ENCODE data around the gene AFF3.
A peak's percentile ranks its signal among the peaks of the same experiment; 100 is the strongest.

AFF3 gene

GRCh38 chr2:100053087-100053885 is 89.1 kb downstream of the AFF3 start:
- Histone ChIP-seq H3K14ac (ENCODE audit: low read length in 2 of 2) (no peak overlapping the region), H3K18ac (ENCODE audit: low read depth in 1 of 2, low read length in 2 of 2) (peak overlapping the region in 1 of 2 experiments; percentile 41), H3K9me3 (ENCODE audit: control insufficient read depth, low read length) (no peaks in the 10 kb centered on the region), H3K27ac (ENCODE audit: low read length, poor library complexity, severe bottlenecking) (no peak overlapping the region), H3K27me3 (ENCODE audit: control insufficient read depth in 1 of 2, insufficient read depth in 1 of 2, low read length in 2 of 2) (no peaks in the 10 kb centered on the region), H2BK5ac (ENCODE audit: low read depth, low read length, poor library complexity, severe bottlenecking) (no peak overlapping the region), H3K4me1 (ENCODE audit: control insufficient read depth, insufficient read depth, low read depth, low read length) (peaks cover 3% of the 10 kb centered on the region), H2AK5ac (ENCODE audit: low read length, severe bottlenecking) (peak overlapping the region; percentile 57), H2AFZ (ENCODE audit: low read depth, low read length) (no peak overlapping the region), H3K36me3 (ENCODE audit: control insufficient read depth in 1 of 2, insufficient read depth in 2 of 2, low read depth in 1 of 2, low read length in 2 of 2) (peaks cover 0 to 11% of the 10 kb centered on the region in 2 experiments), H2BK12ac (ENCODE audit: low read length in 2 of 2) (peak overlapping the region; percentile 45 to 59), H3K23ac (ENCODE audit: low read length in 2 of 2) (no peak overlapping the region), H4K8ac (ENCODE audit: low read length) (no peak overlapping the region), H2BK120ac (ENCODE audit: low read depth, low read length) (no peak overlapping the region), H2BK15ac (ENCODE audit: low read depth, poor library complexity, severe bottlenecking) (no peak overlapping the region), H3K9ac (ENCODE audit: low read length) (no peak overlapping the region), H3K79me1 (replicated peaks; ENCODE audit: low read length, poor library complexity, severe bottlenecking) (peaks cover 26% of the 10 kb centered on the region), H3K4me3 (ENCODE audit: insufficient read depth in 1 of 2, low read depth in 1 of 2, low read length in 2 of 2) (no peak overlapping the region), H3K4me2 (ENCODE audit: low read length, poor library complexity, severe bottlenecking) (no peak overlapping the region), H4K91ac (ENCODE audit: low read length) (no peak overlapping the region), H3K4ac (ENCODE audit: low read depth in 1 of 2, low read length in 2 of 2) (peak overlapping the region in 1 of 2 experiments; percentile 92)
- peak; percentile 71 for DNase-seq
- WGBS, result 51% methylated on average over 4 of the region's 5 CpGs

DNA sequence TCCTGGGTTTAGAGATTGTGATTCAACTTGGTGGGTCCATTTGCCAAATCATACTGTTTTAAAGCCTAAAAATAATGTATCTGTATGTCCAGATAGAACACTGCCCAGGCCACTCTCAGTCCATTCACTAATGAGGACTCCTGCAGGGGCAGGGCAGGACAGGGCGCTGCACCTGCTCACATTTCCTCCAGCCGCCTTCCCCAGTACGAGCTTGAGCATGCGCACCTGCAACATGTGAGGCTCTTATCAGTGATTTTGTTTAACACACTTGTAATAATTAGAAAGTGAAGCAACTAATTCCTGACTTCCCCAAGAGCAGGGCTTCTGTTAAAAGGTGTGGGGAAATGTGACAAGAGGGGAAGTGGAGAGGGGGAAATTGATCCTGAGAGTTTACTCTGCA is 89.7 kb downstream of the AFF3 start:
- Histone ChIP-seq H3K4me3 (ENCODE audit: insufficient read depth in 1 of 2, low read depth in 1 of 2, low read length in 2 of 2) (no peak overlapping the region), H3K9ac (ENCODE audit: low read length) (no peak overlapping the region), H3K79me1 (replicated peaks; ENCODE audit: low read length, poor library complexity, severe bottlenecking) (peaks cover 26% of the 10 kb centered on the region), H3K27ac (ENCODE audit: low read length, poor library complexity, severe bottlenecking) (no peak overlapping the region), H3K36me3 (ENCODE audit: control insufficient read depth in 1 of 2, insufficient read depth in 2 of 2, low read depth in 1 of 2, low read length in 2 of 2) (peaks cover 0 to 11% of the 10 kb centered on the region in 2 experiments), H3K4me1 (ENCODE audit: control insufficient read depth, insufficient read depth, low read depth, low read length) (peaks cover 3% of the 10 kb centered on the region), H3K18ac (ENCODE audit: low read depth in 1 of 2, low read length in 2 of 2) (peak overlapping the region in 1 of 2 experiments; percentile 67), H3K9me3 (ENCODE audit: control insufficient read depth, low read length) (no peaks in the 10 kb centered on the region), H3K4ac (ENCODE audit: low read depth in 1 of 2, low read length in 2 of 2) (no peak overlapping the region), H3K4me2 (ENCODE audit: low read length, poor library complexity, severe bottlenecking) (no peak overlapping the region), H3K23ac (ENCODE audit: low read length in 2 of 2) (no peak overlapping the region), H3K27me3 (ENCODE audit: control insufficient read depth in 1 of 2, insufficient read depth in 1 of 2, low read length in 2 of 2) (no peaks in the 10 kb centered on the region), H2BK5ac (ENCODE audit: low read depth, low read length, poor library complexity, severe bottlenecking) (no peak overlapping the region), H2BK12ac (ENCODE audit: low read length in 2 of 2) (peak overlapping the region in 1 of 2 experiments; percentile 23), H4K8ac (ENCODE audit: low read length) (no peak overlapping the region), H3K14ac (ENCODE audit: low read length in 2 of 2) (no peak overlapping the region), H2AFZ (ENCODE audit: low read depth, low read length) (no peak overlapping the region), H4K91ac (ENCODE audit: low read length) (no peak overlapping the region), H2BK120ac (ENCODE audit: low read depth, low read length) (no peak overlapping the region), H2BK15ac (ENCODE audit: low read depth, poor library complexity, severe bottlenecking) (no peak overlapping the region), H2AK5ac (ENCODE audit: low read length, severe bottlenecking) (no peak overlapping the region)
- DNase-seq, result no peak
- WGBS, result 100% methylated on average over 1 of the region's 4 CpGs

GRCh38 chr2:100051253-100051652 is 91.1 kb downstream of the AFF3 start:
- DNase-seq, result no peak
- H4K91ac ChIP-seq (ENCODE audit: low read length), result no peak overlapping the region
- no peak overlapping the region for H3K4me2 ChIP-seq (ENCODE audit: low read length, poor library complexity, severe bottlenecking)
- no peak overlapping the region for H2BK5ac ChIP-seq (ENCODE audit: low read depth, low read length, poor library complexity, severe bottlenecking)
- H3K14ac ChIP-seq (ENCODE audit: low read length in 2 of 2), result no peak overlapping the region
- no peak overlapping the region for H2BK12ac ChIP-seq (ENCODE audit: low read length in 2 of 2)
- 98% methylated on average over 5 of the region's 5 CpGs for WGBS
- no peak overlapping the region for H3K4me3 ChIP-seq (ENCODE audit: insufficient read depth in 1 of 2, low read depth in 1 of 2, low read length in 2 of 2)
- H2AFZ ChIP-seq (ENCODE audit: low read depth, low read length), result no peak overlapping the region
- no peak overlapping the region for H3K27ac ChIP-seq (ENCODE audit: low read length, poor library complexity, severe bottlenecking)
- no peaks in the 10 kb centered on the region for H3K27me3 ChIP-seq (ENCODE audit: control insufficient read depth in 1 of 2, insufficient read depth in 1 of 2, low read length in 2 of 2)
- H3K4me1 ChIP-seq (ENCODE audit: control insufficient read depth, insufficient read depth, low read depth, low read length), result peaks cover 3% of the 10 kb centered on the region
- H4K8ac ChIP-seq (ENCODE audit: low read length), result no peak overlapping the region
- H3K36me3 ChIP-seq (ENCODE audit: control insufficient read depth in 1 of 2, insufficient read depth in 2 of 2, low read depth in 1 of 2, low read length in 2 of 2), result peaks cover 0 to 11% of the 10 kb centered on the region in 2 experiments
- no peak overlapping the region for H3K9ac ChIP-seq (ENCODE audit: low read length)
- H3K23ac ChIP-seq (ENCODE audit: low read length in 2 of 2), result no peak overlapping the region
- no peak overlapping the region for H3K18ac ChIP-seq (ENCODE audit: low read depth in 1 of 2, low read length in 2 of 2)
- no peak overlapping the region for H2BK15ac ChIP-seq (ENCODE audit: low read depth, poor library complexity, severe bottlenecking)
- H3K79me1 ChIP-seq (replicated peaks; ENCODE audit: low read length, poor library complexity, severe bottlenecking), result peaks cover 30% of the 10 kb centered on the region
- H3K9me3 ChIP-seq (ENCODE audit: control insufficient read depth, low read length), result no peaks in the 10 kb centered on the region
- no peak overlapping the region for H3K4ac ChIP-seq (ENCODE audit: low read depth in 1 of 2, low read length in 2 of 2)
- no peak overlapping the region for H2BK120ac ChIP-seq (ENCODE audit: low read depth, low read length)
- no peak overlapping the region for H2AK5ac ChIP-seq (ENCODE audit: low read length, severe bottlenecking)

DNA sequence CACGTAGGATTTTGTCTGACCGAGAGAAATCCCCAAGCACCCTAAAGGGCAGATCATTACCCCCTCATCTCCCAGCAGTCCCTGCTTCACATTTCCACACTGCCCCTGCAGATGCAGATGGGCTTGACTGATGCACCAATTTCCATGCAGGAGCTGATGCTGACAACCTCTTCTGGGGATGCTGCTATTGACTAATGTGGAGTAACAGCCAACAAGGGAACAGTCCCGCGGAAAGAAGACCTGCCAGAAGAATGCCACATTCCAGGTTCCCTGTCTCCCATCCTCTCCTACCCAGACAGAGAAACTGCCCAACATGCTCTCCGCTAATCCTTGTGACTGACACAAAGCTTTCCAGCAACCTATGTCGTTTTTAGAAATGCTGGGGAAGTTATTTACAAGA is 91.7 kb downstream of the AFF3 start:
- Histone ChIP-seq H3K23ac (ENCODE audit: low read length in 2 of 2) (no peak overlapping the region), H2BK12ac (ENCODE audit: low read length in 2 of 2) (no peak overlapping the region), H2BK15ac (ENCODE audit: low read depth, poor library complexity, severe bottlenecking) (no peak overlapping the region), H2AK5ac (ENCODE audit: low read length, severe bottlenecking) (no peak overlapping the region), H4K91ac (ENCODE audit: low read length) (no peak overlapping the region), H3K14ac (ENCODE audit: low read length in 2 of 2) (no peak overlapping the region), H3K4me2 (ENCODE audit: low read length, poor library complexity, severe bottlenecking) (no peak overlapping the region), H3K27me3 (ENCODE audit: control insufficient read depth in 1 of 2, insufficient read depth in 1 of 2, low read length in 2 of 2) (no peaks in the 10 kb centered on the region), H3K9ac (ENCODE audit: low read length) (no peak overlapping the region), H2BK120ac (ENCODE audit: low read depth, low read length) (no peak overlapping the region), H4K8ac (ENCODE audit: low read length) (peak overlapping the region; percentile 4), H3K4me1 (ENCODE audit: control insufficient read depth, insufficient read depth, low read depth, low read length) (peaks cover 3% of the 10 kb centered on the region), H3K9me3 (ENCODE audit: control insufficient read depth, low read length) (no peaks in the 10 kb centered on the region), H3K36me3 (ENCODE audit: control insufficient read depth in 1 of 2, insufficient read depth in 2 of 2, low read depth in 1 of 2, low read length in 2 of 2) (peaks cover 0 to 11% of the 10 kb centered on the region in 2 experiments), H3K4me3 (ENCODE audit: insufficient read depth in 1 of 2, low read depth in 1 of 2, low read length in 2 of 2) (no peak overlapping the region), H2AFZ (ENCODE audit: low read depth, low read length) (no peak overlapping the region), H3K4ac (ENCODE audit: low read depth in 1 of 2, low read length in 2 of 2) (no peak overlapping the region), H2BK5ac (ENCODE audit: low read depth, low read length, poor library complexity, severe bottlenecking) (no peak overlapping the region), H3K27ac (ENCODE audit: low read length, poor library complexity, severe bottlenecking) (no peak overlapping the region), H3K79me1 (replicated peaks; ENCODE audit: low read length, poor library complexity, severe bottlenecking) (peaks cover 31% of the 10 kb centered on the region), H3K18ac (ENCODE audit: low read depth in 1 of 2, low read length in 2 of 2) (peak overlapping the region in 1 of 2 experiments; percentile 34)
- DNase-seq, result no peak
- 100% methylated on average over 6 of the region's 6 CpGs for WGBS

Measured in mesenchymal stem cell (in vitro differentiated cells and primary cell).